ENCODE results near the gene DNAJC30. TPM values are rescaled to one million over a fixed set of nuclear protein-coding genes. Genes with fewer than 3 reads are reported as not detected.

Gene DNAJC30
- total and polyA plus RNA-seq, 2 experiments from 2014 or later, result 2.8 to 5.6 TPM

DNA sequence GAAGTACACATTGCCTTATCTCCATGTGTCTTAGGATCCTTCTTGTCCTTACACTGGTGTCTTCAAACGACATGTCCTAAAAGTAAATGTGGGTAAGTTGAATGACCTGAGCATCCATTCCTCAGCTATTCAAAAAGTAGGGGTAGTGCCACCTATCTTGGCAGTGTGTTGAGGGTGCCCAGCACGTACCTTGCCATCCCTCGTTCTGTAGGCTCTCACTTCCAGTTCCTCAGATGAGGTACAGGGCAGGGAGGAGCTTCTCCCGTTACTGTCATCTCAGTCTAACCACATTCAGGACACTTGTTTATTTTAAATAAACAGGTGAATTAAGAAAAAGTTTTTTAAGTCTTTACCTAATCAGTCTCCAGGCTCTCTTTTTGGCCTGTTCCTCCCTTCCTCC, 13.1 kb upstream of the DNAJC30 start:
- peaks cover 62% of the 10 kb centered on the region for H3K36me3 Mint-ChIP-seq (ENCODE audit: low read depth)
- no peak for ATAC-seq

More for the DNA sequence above, 13.1 kb upstream of the DNAJC30 start:
- Mint-ChIP-seq H3K4me1 (no peaks in the 10 kb centered on the region), H3K27me3 (ENCODE audit: insufficient read depth, low read depth, poor library complexity) (peaks cover 13% of the 10 kb centered on the region), H3K9me3 (no peaks in the 10 kb centered on the region), H3K4me3 (no peak overlapping the region), H3K27ac (no peak overlapping the region)
- DNase-seq (ENCODE audit: low spot score), result no peak
- Histone ChIP-seq H3K79me2 (replicated peaks; ENCODE audit: insufficient read depth) (no peaks in the 10 kb centered on the region), H3K9me2 (ENCODE audit: insufficient read depth) (no peaks in the 10 kb centered on the region), H3K4me1 (ENCODE audit: insufficient read depth) (no peaks in the 10 kb centered on the region), H4K20me1 (replicated peaks; ENCODE audit: insufficient read depth) (peaks cover 8% of the 10 kb centered on the region), H3K4me2 (no peak overlapping the region), H3K4me3 (no peak overlapping the region), H2AFZ (no peak overlapping the region), H3F3A (replicated peaks; ENCODE audit: low read depth) (0 out of 2 replicates have a peak, but pooled peaks cover 3% of the 10 kb centered on the region), H3K27me3 (ENCODE audit: insufficient read depth) (no peaks in the 10 kb centered on the region), H3K27ac (ENCODE audit: low read depth) (no peak overlapping the region), H3K36me3 (ENCODE audit: insufficient read depth) (peaks cover 25% of the 10 kb centered on the region)
- TF ChIP-seq, protein P1, sequence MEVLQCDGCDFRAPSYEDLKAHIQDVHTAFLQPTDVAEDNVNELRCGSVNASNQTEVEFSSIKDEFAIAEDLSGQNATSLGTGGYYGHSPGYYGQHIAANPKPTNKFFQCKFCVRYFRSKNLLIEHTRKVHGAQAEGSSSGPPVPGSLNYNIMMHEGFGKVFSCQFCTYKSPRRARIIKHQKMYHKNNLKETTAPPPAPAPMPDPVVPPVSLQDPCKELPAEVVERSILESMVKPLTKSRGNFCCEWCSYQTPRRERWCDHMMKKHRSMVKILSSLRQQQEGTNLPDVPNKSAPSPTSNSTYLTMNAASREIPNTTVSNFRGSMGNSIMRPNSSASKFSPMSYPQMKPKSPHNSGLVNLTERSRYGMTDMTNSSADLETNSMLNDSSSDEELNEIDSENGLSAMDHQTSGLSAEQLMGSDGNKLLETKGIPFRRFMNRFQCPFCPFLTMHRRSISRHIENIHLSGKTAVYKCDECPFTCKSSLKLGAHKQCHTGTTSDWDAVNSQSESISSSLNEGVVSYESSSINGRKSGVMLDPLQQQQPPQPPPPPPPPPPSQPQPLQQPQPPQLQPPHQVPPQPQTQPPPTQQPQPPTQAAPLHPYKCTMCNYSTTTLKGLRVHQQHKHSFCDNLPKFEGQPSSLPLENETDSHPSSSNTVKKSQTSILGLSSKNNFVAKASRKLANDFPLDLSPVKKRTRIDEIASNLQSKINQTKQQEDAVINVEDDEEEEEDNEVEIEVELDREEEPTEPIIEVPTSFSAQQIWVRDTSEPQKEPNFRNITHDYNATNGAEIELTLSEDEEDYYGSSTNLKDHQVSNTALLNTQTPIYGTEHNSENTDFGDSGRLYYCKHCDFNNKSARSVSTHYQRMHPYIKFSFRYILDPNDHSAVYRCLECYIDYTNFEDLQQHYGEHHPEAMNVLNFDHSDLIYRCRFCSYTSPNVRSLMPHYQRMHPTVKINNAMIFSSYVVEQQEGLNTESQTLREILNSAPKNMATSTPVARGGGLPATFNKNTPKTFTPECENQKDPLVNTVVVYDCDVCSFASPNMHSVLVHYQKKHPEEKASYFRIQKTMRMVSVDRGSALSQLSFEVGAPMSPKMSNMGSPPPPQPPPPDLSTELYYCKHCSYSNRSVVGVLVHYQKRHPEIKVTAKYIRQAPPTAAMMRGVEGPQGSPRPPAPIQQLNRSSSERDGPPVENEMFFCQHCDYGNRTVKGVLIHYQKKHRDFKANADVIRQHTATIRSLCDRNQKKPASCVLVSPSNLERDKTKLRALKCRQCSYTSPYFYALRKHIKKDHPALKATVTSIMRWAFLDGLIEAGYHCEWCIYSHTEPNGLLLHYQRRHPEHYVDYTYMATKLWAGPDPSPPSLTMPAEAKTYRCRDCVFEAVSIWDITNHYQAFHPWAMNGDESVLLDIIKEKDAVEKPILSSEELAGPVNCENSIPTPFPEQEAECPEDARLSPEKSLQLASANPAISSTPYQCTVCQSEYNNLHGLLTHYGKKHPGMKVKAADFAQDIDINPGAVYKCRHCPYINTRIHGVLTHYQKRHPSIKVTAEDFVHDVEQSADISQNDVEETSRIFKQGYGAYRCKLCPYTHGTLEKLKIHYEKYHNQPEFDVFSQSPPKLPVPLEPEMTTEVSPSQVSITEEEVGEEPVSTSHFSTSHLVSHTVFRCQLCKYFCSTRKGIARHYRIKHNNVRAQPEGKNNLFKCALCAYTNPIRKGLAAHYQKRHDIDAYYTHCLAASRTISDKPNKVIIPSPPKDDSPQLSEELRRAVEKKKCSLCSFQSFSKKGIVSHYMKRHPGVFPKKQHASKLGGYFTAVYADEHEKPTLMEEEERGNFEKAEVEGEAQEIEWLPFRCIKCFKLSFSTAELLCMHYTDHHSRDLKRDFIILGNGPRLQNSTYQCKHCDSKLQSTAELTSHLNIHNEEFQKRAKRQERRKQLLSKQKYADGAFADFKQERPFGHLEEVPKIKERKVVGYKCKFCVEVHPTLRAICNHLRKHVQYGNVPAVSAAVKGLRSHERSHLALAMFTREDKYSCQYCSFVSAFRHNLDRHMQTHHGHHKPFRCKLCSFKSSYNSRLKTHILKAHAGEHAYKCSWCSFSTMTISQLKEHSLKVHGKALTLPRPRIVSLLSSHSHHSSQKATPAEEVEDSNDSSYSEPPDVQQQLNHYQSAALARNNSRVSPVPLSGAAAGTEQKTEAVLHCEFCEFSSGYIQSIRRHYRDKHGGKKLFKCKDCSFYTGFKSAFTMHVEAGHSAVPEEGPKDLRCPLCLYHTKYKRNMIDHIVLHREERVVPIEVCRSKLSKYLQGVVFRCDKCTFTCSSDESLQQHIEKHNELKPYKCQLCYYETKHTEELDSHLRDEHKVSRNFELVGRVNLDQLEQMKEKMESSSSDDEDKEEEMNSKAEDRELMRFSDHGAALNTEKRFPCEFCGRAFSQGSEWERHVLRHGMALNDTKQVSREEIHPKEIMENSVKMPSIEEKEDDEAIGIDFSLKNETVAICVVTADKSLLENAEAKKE (CRISPR knock-in tag; IDR thresholded peaks at IDR 0.05), result no peak
- TF ChIP-seq POLR2AphosphoS5 (IDR thresholded peaks at IDR 0.05; ENCODE audit: low read depth), result no peak
- TF ChIP-seq CREB1 (CRISPR knock-in tag; IDR thresholded peaks at IDR 0.05; ENCODE audit: low read depth), result no peak
- TF ChIP-seq, protein P2, sequence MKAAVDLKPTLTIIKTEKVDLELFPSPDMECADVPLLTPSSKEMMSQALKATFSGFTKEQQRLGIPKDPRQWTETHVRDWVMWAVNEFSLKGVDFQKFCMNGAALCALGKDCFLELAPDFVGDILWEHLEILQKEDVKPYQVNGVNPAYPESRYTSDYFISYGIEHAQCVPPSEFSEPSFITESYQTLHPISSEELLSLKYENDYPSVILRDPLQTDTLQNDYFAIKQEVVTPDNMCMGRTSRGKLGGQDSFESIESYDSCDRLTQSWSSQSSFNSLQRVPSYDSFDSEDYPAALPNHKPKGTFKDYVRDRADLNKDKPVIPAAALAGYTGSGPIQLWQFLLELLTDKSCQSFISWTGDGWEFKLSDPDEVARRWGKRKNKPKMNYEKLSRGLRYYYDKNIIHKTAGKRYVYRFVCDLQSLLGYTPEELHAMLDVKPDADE (IDR thresholded peaks at IDR 0.05), result no peak
- TF ChIP-seq NANOG (IDR thresholded peaks at IDR 0.05; ENCODE audit: borderline replicate concordance), result no peak
- no peak for TF ChIP-seq ZNF331 (CRISPR knock-in tag; IDR thresholded peaks at IDR 0.05; ENCODE audit: low read depth)
- TF ChIP-seq EZH2 (IDR thresholded peaks at IDR 0.05; ENCODE audit: low read depth, unreplicated experiment), result no peak
- no peak for TF ChIP-seq ZNF114 (CRISPR knock-in tag; IDR thresholded peaks at IDR 0.05)
- TF ChIP-seq EZH2phosphoT487 (IDR thresholded peaks at IDR 0.05; ENCODE audit: unreplicated experiment), result no peak
- TF ChIP-seq STAT1 (IDR thresholded peaks at IDR 0.05; ENCODE audit: unreplicated experiment), result no peak
- TF ChIP-seq, protein P3, sequence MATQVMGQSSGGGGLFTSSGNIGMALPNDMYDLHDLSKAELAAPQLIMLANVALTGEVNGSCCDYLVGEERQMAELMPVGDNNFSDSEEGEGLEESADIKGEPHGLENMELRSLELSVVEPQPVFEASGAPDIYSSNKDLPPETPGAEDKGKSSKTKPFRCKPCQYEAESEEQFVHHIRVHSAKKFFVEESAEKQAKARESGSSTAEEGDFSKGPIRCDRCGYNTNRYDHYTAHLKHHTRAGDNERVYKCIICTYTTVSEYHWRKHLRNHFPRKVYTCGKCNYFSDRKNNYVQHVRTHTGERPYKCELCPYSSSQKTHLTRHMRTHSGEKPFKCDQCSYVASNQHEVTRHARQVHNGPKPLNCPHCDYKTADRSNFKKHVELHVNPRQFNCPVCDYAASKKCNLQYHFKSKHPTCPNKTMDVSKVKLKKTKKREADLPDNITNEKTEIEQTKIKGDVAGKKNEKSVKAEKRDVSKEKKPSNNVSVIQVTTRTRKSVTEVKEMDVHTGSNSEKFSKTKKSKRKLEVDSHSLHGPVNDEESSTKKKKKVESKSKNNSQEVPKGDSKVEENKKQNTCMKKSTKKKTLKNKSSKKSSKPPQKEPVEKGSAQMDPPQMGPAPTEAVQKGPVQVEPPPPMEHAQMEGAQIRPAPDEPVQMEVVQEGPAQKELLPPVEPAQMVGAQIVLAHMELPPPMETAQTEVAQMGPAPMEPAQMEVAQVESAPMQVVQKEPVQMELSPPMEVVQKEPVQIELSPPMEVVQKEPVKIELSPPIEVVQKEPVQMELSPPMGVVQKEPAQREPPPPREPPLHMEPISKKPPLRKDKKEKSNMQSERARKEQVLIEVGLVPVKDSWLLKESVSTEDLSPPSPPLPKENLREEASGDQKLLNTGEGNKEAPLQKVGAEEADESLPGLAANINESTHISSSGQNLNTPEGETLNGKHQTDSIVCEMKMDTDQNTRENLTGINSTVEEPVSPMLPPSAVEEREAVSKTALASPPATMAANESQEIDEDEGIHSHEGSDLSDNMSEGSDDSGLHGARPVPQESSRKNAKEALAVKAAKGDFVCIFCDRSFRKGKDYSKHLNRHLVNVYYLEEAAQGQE (IDR thresholded peaks at IDR 0.05; ENCODE audit: unreplicated experiment), result no peak
- TF ChIP-seq, protein P4, sequence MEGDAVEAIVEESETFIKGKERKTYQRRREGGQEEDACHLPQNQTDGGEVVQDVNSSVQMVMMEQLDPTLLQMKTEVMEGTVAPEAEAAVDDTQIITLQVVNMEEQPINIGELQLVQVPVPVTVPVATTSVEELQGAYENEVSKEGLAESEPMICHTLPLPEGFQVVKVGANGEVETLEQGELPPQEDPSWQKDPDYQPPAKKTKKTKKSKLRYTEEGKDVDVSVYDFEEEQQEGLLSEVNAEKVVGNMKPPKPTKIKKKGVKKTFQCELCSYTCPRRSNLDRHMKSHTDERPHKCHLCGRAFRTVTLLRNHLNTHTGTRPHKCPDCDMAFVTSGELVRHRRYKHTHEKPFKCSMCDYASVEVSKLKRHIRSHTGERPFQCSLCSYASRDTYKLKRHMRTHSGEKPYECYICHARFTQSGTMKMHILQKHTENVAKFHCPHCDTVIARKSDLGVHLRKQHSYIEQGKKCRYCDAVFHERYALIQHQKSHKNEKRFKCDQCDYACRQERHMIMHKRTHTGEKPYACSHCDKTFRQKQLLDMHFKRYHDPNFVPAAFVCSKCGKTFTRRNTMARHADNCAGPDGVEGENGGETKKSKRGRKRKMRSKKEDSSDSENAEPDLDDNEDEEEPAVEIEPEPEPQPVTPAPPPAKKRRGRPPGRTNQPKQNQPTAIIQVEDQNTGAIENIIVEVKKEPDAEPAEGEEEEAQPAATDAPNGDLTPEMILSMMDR (conservative IDR thresholded peaks at IDR 0.05; ENCODE audit: low read depth in 2 of 2), result no peak
- TF ChIP-seq JUNB (IDR thresholded peaks at IDR 0.05; ENCODE audit: unreplicated experiment), result no peak
